K562 (cell line): Measurements from ENCODE around the gene TMEM203. TPM values are rescaled to one million over a fixed set of nuclear protein-coding genes. Genes with fewer than 3 reads are reported as not detected.

ENCODE experiments used
- DNMT1 ChIP-seq: fragments of 450-650 bp; IDR thresholded peaks from 2 replicates; pipeline ENCODE4 v1.6.1; 2016; ENCODE audit warnings: antibody characterized with exemption, mild to moderate bottlenecking
- ELK1 ChIP-seq: sonication (generic); formaldehyde crosslinking; IDR thresholded peaks from 2 replicates; pipeline ENCODE4 v1.8.1; 2022; ENCODE audit warnings: missing genetic modification reagents
- ETV5 ChIP-seq: sonication (generic); formaldehyde crosslinking; IDR thresholded peaks from 2 replicates; pipeline ENCODE4 v1.4.0; 2020; ENCODE audit warnings: low read depth, mild to moderate bottlenecking, missing genetic modification reagents
- GTF2B ChIP-seq: IDR thresholded peaks from 2 replicates; pipeline ENCODE4 v1.6.1; 2011; ENCODE audit not compliant: insufficient read length; ENCODE audit errors: extremely low read depth
- HDAC6 ChIP-seq: IDR thresholded peaks from 2 replicates; pipeline ENCODE4 v1.6.1; 2012; ENCODE audit warnings: low read depth, mild to moderate bottlenecking, control low read depth, inconsistent platforms, low read length, moderate library complexity
- IRF2 ChIP-seq: sonication (generic); formaldehyde crosslinking; IDR thresholded peaks from 2 replicates; pipeline ENCODE4 v1.8.1; 2022; ENCODE audit warnings: mild to moderate bottlenecking, missing genetic modification reagents
- JUNB ChIP-seq: fragments of 450-650 bp; formaldehyde crosslinking; conservative IDR thresholded peaks from 2 replicates; pipeline ENCODE4 v1.4.0; 2020; ENCODE audit warnings: mild to moderate bottlenecking
- NFIX ChIP-seq: fragments of 250-450 bp; sonication (Bioruptor Pico); IDR thresholded peaks from 2 replicates; pipeline ENCODE4 v1.4.0; 2020; ENCODE audit warnings: low read depth, mild to moderate bottlenecking, moderate library complexity
- RBBP5 ChIP-seq: fragments of 200-600 bp; sonication (generic); IDR thresholded peaks from 2 replicates; pipeline ENCODE4 v1.6.1; 2012; ENCODE audit warnings: borderline replicate concordance, mild to moderate bottlenecking, low read length, control low read depth, inconsistent platforms; ENCODE audit not compliant: insufficient read depth, poor library complexity, severe bottlenecking
- TAF1 ChIP-seq: IDR thresholded peaks from 2 replicates; pipeline ENCODE4 v1.6.1; 2011; ENCODE audit warnings: mild to moderate bottlenecking, low read length, moderate library complexity; ENCODE audit not compliant: insufficient read depth, control insufficient read depth, severe bottlenecking; ENCODE audit errors: extremely low read depth
- TBP ChIP-seq: optimal IDR thresholded peaks from 2 replicates; pipeline ENCODE3; 2011; ENCODE audit warnings: low read depth, low read length, improper control_type of control experiment
- ZBTB1 ChIP-seq: sonication (generic); formaldehyde crosslinking; IDR thresholded peaks from 2 replicates; pipeline ENCODE4 v1.8.1; 2023; ENCODE audit warnings: missing genetic modification reagents, low read depth, mild to moderate bottlenecking, borderline replicate concordance
- ZNF316 ChIP-seq: fragments of 450-650 bp; IDR thresholded peaks from 2 replicates; pipeline ENCODE4 v1.6.1; 2016
- ZNF347 ChIP-seq: fragments of 450-650 bp; formaldehyde crosslinking; IDR thresholded peaks from 2 replicates; pipeline ENCODE4 v1.4.0; 2020; ENCODE audit warnings: low read depth, mild to moderate bottlenecking, moderate library complexity
- polyA plus RNA-seq, 8 experiments: library from polyadenylated mRNA; depleted of rRNA in 4 of 8; stranded (reverse) in 5 of 8; unstranded in 3 of 8; fragments of >200 nt; fragmentation: Nextera tagmentation in 2 of 8; fragmentation: Illumina TruSeq in 1 of 8; extraction: Ambion mirVana in 2 of 8; extraction: Trizol in 1 of 8; gene quantifications; 2 replicates each; pipeline versions ENCODE4 v1.2.1 to v1.2.3, GENCODE V29; 2011 to 2014; ENCODE audit warnings: inconsistent platforms in 1 of 8, missing spikeins in 1 of 8
- total RNA-seq, 7 experiments: library from RNA; depleted of rRNA in 6 of 7; stranded (reverse); fragments of >200 nt in 6 of 7; fragmentation: Illumina TruSeq in 2 of 7; extraction: Trizol in 2 of 7; gene quantifications; 2 replicates each; pipeline versions ENCODE4 v1.2.1 to v1.2.3, GENCODE V29; 2011 to 2021; ENCODE audit warnings: low replicate concordance in 1 of 7
- TF ChIP-seq, protein P1 (sequence below), 2 experiments: fragments of 200-800 bp in 1 of 2; sonication (Bioruptor generic) in 1 of 2; sonication (generic) in 1 of 2; formaldehyde crosslinking in 1 of 2; IDR thresholded peaks in 1 of 2; conservative IDR thresholded peaks in 1 of 2; 2 replicates each; pipeline versions ENCODE4 v1.5.0 to v1.6.1; 2016 to 2020; ENCODE audit warnings: missing compliant biosample characterization in 1 of 2, missing genetic modification characterization in 1 of 2, missing genetic modification reagents in 1 of 2
- TF ChIP-seq, protein P2 (sequence below): fragments of 250-450 bp; sonication (Bioruptor Pico); IDR thresholded peaks from 2 replicates; pipeline ENCODE4 v1.4.0; 2020; ENCODE audit warnings: mild to moderate bottlenecking, moderate library complexity
- TF ChIP-seq, protein P3 (sequence below): fragments of 450-650 bp; formaldehyde crosslinking; IDR thresholded peaks from 2 replicates; pipeline ENCODE4 v1.4.0; 2022; ENCODE audit warnings: missing genetic modification characterization
- TF ChIP-seq, protein P4 (sequence below): fragments of 250-450 bp; sonication (Bioruptor Pico); IDR thresholded peaks from 2 replicates; pipeline ENCODE4 v1.5.0; 2021; ENCODE audit warnings: mild to moderate bottlenecking, borderline replicate concordance

The TMEM203 gene
- total and polyA plus RNA-seq, 9 of the 15 experiments (the other 6 are each of a cell fraction or from before 2014, with no cell fraction given) = 8.8 to 59.5 (median 37.6) TPM

- TF ChIP-seq, protein P1, sequence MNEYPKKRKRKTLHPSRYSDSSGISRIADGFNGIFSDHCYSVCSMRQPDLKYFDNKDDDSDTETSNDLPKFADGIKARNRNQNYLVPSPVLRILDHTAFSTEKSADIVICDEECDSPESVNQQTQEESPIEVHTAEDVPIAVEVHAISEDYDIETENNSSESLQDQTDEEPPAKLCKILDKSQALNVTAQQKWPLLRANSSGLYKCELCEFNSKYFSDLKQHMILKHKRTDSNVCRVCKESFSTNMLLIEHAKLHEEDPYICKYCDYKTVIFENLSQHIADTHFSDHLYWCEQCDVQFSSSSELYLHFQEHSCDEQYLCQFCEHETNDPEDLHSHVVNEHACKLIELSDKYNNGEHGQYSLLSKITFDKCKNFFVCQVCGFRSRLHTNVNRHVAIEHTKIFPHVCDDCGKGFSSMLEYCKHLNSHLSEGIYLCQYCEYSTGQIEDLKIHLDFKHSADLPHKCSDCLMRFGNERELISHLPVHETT (CRISPR knock-in tag; conservative IDR thresholded peaks at IDR 0.05 in 1 of 2, IDR thresholded peaks at IDR 0.05 in 1 of 2) = 0 out of 4 replicates have a peak, but pooled peaks of 1 of the 2 experiments have one; percentile 72
- TF ChIP-seq, protein P2, sequence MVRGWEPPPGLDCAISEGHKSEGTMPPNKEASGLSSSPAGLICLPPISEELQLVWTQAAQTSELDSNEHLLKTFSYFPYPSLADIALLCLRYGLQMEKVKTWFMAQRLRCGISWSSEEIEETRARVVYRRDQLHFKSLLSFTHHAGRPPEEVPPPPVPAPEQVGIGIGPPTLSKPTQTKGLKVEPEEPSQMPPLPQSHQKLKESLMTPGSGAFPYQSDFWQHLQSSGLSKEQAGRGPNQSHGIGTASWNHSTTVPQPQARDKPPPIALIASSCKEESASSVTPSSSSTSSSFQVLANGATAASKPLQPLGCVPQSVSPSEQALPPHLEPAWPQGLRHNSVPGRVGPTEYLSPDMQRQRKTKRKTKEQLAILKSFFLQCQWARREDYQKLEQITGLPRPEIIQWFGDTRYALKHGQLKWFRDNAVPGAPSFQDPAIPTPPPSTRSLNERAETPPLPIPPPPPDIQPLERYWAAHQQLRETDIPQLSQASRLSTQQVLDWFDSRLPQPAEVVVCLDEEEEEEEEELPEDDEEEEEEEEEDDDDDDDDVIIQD = no peak
- TF ChIP-seq NFIX (CRISPR knock-in tag) (no peak), ZNF347 (CRISPR knock-in tag) (no peak), GTF2B (no peak), TBP (peak; percentile 22), ELK1 (CRISPR knock-in tag) (no peak), IRF2 (no peak), HDAC6 (no peak), ZNF316 (peak; percentile 33), JUNB (CRISPR knock-in tag) (no peak), TAF1 (peak; percentile 50), RBBP5 (peak; percentile 33), ETV5 (peak; percentile 80; the same call in 1 of the 2 replicates), DNMT1 (no peak), ZBTB1 (no peak)
- TF ChIP-seq, protein P3, sequence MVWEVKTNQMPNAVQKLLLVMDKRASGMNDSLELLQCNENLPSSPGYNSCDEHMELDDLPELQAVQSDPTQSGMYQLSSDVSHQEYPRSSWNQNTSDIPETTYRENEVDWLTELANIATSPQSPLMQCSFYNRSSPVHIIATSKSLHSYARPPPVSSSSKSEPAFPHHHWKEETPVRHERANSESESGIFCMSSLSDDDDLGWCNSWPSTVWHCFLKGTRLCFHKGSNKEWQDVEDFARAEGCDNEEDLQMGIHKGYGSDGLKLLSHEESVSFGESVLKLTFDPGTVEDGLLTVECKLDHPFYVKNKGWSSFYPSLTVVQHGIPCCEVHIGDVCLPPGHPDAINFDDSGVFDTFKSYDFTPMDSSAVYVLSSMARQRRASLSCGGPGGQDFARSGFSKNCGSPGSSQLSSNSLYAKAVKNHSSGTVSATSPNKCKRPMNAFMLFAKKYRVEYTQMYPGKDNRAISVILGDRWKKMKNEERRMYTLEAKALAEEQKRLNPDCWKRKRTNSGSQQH (CRISPR knock-in tag) = 0 out of 2 replicates have a peak, but pooled peaks have one; percentile 61
- TF ChIP-seq, protein P4, sequence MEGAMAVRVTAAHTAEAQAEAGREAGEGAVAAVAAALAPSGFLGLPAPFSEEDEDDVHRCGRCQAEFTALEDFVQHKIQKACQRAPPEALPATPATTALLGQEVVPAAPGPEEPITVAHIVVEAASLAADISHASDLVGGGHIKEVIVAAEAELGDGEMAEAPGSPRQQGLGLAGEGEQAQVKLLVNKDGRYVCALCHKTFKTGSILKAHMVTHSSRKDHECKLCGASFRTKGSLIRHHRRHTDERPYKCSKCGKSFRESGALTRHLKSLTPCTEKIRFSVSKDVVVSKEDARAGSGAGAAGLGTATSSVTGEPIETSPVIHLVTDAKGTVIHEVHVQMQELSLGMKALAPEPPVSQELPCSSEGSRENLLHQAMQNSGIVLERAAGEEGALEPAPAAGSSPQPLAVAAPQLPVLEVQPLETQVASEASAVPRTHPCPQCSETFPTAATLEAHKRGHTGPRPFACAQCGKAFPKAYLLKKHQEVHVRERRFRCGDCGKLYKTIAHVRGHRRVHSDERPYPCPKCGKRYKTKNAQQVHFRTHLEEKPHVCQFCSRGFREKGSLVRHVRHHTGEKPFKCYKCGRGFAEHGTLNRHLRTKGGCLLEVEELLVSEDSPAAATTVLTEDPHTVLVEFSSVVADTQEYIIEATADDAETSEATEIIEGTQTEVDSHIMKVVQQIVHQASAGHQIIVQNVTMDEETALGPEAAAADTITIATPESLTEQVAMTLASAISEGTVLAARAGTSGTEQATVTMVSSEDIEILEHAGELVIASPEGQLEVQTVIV (CRISPR knock-in tag) = no peak
These were observed 13.4 kb upstream of the TMEM203 start (continued) for GRCh38 chr9:137218754-137219271.
